HepG2 (cell line): ENCODE results near the gene NRGN. TPM values are rescaled to one million over a fixed set of nuclear protein-coding genes. Genes with fewer than 3 reads are reported as not detected.

ENCODE experiments used
- ATAC-seq: fragments of 200-7000 bp; cut with Tn5 transposase; 3 replicates; pipeline ENCODE4 v1.9.1; 2020; ENCODE audit warnings: mild to moderate bottlenecking, moderate library complexity
- BruUV-seq: library from RNA; stranded (reverse); fragments of 400-500 nt; replicated peaks from 2 replicates; lab custom pipeline; 2021; lab: Mats Ljungman, UMichigan
- CTCF ChIA-PET: fragments of 300-600 bp; formaldehyde crosslinking; extraction: SDS; loops from one replicate; lab custom pipeline; 2021; ENCODE audit warnings: low total read pairs, inconsistent platforms, low intra/inter-chr PET ratio; lab: Yijun Ruan, JAX
- POLR2A ChIA-PET: fragments of 350-600 bp; sonication (Branson Sonifier 250); formaldehyde crosslinking; loops from one replicate; lab custom pipeline; 2020; ENCODE audit warnings: antibody characterized with exemption, inconsistent platforms; lab: Yijun Ruan, JAX
- DNase-seq: peaks from one replicate; pipeline ENCODE4 v3.0.0-alpha.2; 2015; ENCODE audit warnings: low spot score
- FAIRE-seq: peaks from 3 replicates; lab custom pipeline; 2011; peaks lifted over from hg19 to GRCh38; lab: Jason Lieb, UNC
- H2AFZ ChIP-seq: one replicate; pipeline ENCODE4 v1.6.1; 2011; ENCODE audit warnings: low read length, inconsistent platforms
- H3K27ac ChIP-seq: fragments of 300-600 bp; 3 replicates; pipeline ENCODE4 v1.8.0; 2011; ENCODE audit warnings: mixed run types, mild to moderate bottlenecking, mixed read lengths, low read length, inconsistent platforms; ENCODE audit not compliant: insufficient read depth; ENCODE audit errors: extremely low read length
- H3K27me3 ChIP-seq, 2 experiments: fragments of 200-600 bp in 1 of 2; 2 replicates in 1 of 2; 3 replicates in 1 of 2; pipeline versions ENCODE4 v1.6.0 to v1.8.0; 2011; ENCODE audit warnings: low read length in 2 of 2, mild to moderate bottlenecking in 2 of 2, moderate library complexity in 2 of 2, inconsistent platforms in 1 of 2; ENCODE audit not compliant: insufficient read depth in 2 of 2, control insufficient read depth in 1 of 2
- H3K36me3 ChIP-seq, 2 experiments: fragments of 200-600 bp in 1 of 2; replicated peaks in 1 of 2; 2 replicates in 1 of 2; 3 replicates in 1 of 2; pipeline versions ENCODE4 v1.5.1 to v1.8.0; 2011; ENCODE audit warnings: low read length in 2 of 2, inconsistent platforms in 1 of 2; ENCODE audit not compliant: insufficient read depth in 2 of 2, control insufficient read depth in 1 of 2
- H3K4me1 ChIP-seq: 2 replicates; pipeline ENCODE4 v1.5.1; 2012; ENCODE audit warnings: low read length, inconsistent platforms; ENCODE audit not compliant: insufficient read depth
- H3K4me2 ChIP-seq: 2 replicates; pipeline ENCODE4 v1.6.0; 2011; ENCODE audit warnings: low read depth, low read length, inconsistent platforms
- H3K4me3 ChIP-seq, 3 experiments: fragments of 200-600 bp in 1 of 3; sonication (generic), shearing (Covaris generic) in 1 of 3; replicated peaks in 1 of 3; 2 replicates each; pipeline ENCODE4 v1.5.1; 2011 to 2016; ENCODE audit warnings: low read length in 3 of 3, inconsistent platforms in 2 of 3, low read depth in 2 of 3, mild to moderate bottlenecking in 2 of 3, control low read depth in 1 of 3, mixed read lengths in 1 of 3; ENCODE audit not compliant: insufficient read depth in 1 of 3
- H3K79me2 ChIP-seq: one replicate; pipeline ENCODE4 v1.6.1; 2011; ENCODE audit warnings: low read length, inconsistent platforms; ENCODE audit not compliant: insufficient read depth
- H3K9ac ChIP-seq: 2 replicates; pipeline ENCODE4 v1.6.0; 2011; ENCODE audit warnings: mild to moderate bottlenecking, low read depth, low read length, inconsistent platforms; ENCODE audit not compliant: insufficient read depth
- H3K9me3 ChIP-seq: 2 replicates; pipeline ENCODE4 v1.5.1; 2012; ENCODE audit warnings: mild to moderate bottlenecking, low read length
- H4K20me1 ChIP-seq: 2 replicates; pipeline ENCODE4 v1.6.0; 2011; ENCODE audit warnings: inconsistent platforms, mild to moderate bottlenecking, low read length, moderate library complexity; ENCODE audit not compliant: insufficient read depth
- CBX1 ChIP-seq: IDR thresholded peaks from one replicate; pipeline ENCODE4 v1.6.1; 2016; ENCODE audit warnings: antibody characterized with exemption, low read depth
- NR2C2 ChIP-seq: sonication (generic); formaldehyde crosslinking; IDR thresholded peaks from 2 replicates; pipeline ENCODE4 v1.4.0; 2020; ENCODE audit warnings: missing genetic modification reagents, mild to moderate bottlenecking, moderate library complexity, borderline replicate concordance
- PAWR ChIP-seq: sonication (generic); formaldehyde crosslinking; IDR thresholded peaks from 2 replicates; pipeline ENCODE4 v1.4.0; 2020; ENCODE audit warnings: missing genetic modification reagents, mild to moderate bottlenecking, borderline replicate concordance
- POGZ ChIP-seq: sonication (generic); formaldehyde crosslinking; IDR thresholded peaks from 2 replicates; pipeline ENCODE4 v1.4.0; 2020; ENCODE audit warnings: mild to moderate bottlenecking, missing genetic modification reagents
- ZNF460 ChIP-seq: sonication (generic); formaldehyde crosslinking; IDR thresholded peaks from 2 replicates; pipeline ENCODE4 v1.5.1; 2020; ENCODE audit warnings: missing genetic modification reagents, mild to moderate bottlenecking, borderline replicate concordance
- ZNF484 ChIP-seq: sonication (generic); formaldehyde crosslinking; IDR thresholded peaks from 2 replicates; pipeline ENCODE4 v1.5.1; 2020; ENCODE audit warnings: mild to moderate bottlenecking, low read depth, missing genetic modification reagents, borderline replicate concordance
- WGBS: methylation state at CpG from one replicate; pipeline ENCODE4 v1.1.6; 2017; ENCODE audit warnings: low lambda C conversion rate; 5-methylcytosine and 5-hydroxymethylcytosine counted together
- in situ Hi-C: cut with HindIII; loops from 2 replicates; pipeline ENCODE4 v1.10.0; 2017; ENCODE audit warnings: low pct_unique_long_range_greater_than_20kb; ENCODE audit not compliant: extremely low pct_ligation_motif_present
- intact Hi-C: fragments of 100-400 bp; cut with micrococcal nuclease; formaldehyde crosslinking; loops from one replicate; pipeline ENCODE4 v1.10.0; 2022; ENCODE audit not compliant: unreplicated experiment
- polyA plus RNA-seq, 8 experiments: library from polyadenylated mRNA; depleted of rRNA in 3 of 8; stranded (reverse) in 7 of 8; unstranded in 1 of 8; fragments of >200 nt; fragmentation: Illumina TruSeq in 4 of 8; extraction: Trizol in 4 of 8; gene quantifications; 2 replicates each; pipeline versions ENCODE4 v1.2.1 to v1.2.3, GENCODE V29; 2011 to 2016; ENCODE audit warnings: low read depth in 4 of 8, missing spikeins in 1 of 8, mixed read lengths in 1 of 8; ENCODE audit not compliant: insufficient read depth in 1 of 8
- total RNA-seq, 5 experiments: library from RNA; depleted of rRNA; stranded (reverse); fragments of >200 nt; fragmentation: Illumina TruSeq; extraction: Trizol; gene quantifications; 2 replicates each; pipeline ENCODE4 v1.2.3, GENCODE V29; 2016; ENCODE audit warnings: low read depth in 1 of 5

Gene NRGN
- total and polyA plus RNA-seq, 2 of the 13 experiments (the other 11 are each of a cell fraction or from before 2014, with no cell fraction given): 0.22 TPM; not detected in 1

DNA sequence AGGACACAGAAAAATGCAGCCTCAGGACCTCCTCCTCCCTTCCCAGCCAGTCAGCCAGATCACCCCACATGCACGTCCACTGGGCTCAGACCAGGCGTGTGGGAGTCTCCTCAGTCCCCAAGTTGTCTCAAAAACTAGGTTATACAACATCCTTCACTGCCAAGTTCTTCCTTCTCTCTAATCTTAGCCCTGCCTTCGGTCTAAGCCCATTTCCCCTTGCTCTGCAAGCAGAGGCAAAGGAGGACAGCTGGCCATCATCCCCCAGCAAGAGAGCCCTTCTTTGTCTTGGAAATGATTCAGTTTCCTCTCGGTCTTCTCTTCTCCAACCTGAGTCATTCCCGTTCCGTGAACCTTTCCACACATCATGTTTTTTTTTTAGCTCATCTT is 14.0 kb upstream of the NRGN start:
- peak; percentile 11; the same call in 1 of the 3 replicates for ATAC-seq
- POLR2A ChIA-PET: interaction anchor here (1.4 to 2.2 kb wide), 2 partner anchors 21 to 52 kb away, joined by 8 to 10 read pairs; partner anchors contain the start of genes SIAE and SPA17
- no peak for FAIRE-seq

GRCh38 chr11:124727474-124727873 is 12.3 kb upstream of the NRGN start:
- in situ Hi-C loops (no loop called here), intact Hi-C loops (no loop called here)
- H3K27ac ChIP-seq: no peak overlapping the region
- CTCF ChIA-PET: no interaction called here
- no peak for FAIRE-seq
- H2AFZ ChIP-seq: no peak overlapping the region
- POLR2A ChIA-PET: no interaction called here
- peaks cover 0 to 9% of the 10 kb centered on the region in 2 experiments; a peak in 2 of 5 replicates for H3K27me3 ChIP-seq
- 38% methylated on average over 4 of the region's 4 CpGs for WGBS
- H3K4me1 ChIP-seq: peaks cover 22% of the 10 kb centered on the region
- no peak for ATAC-seq
- no peak for DNase-seq
- no peaks in the 10 kb centered on the region for H3K36me3 ChIP-seq
- H4K20me1 ChIP-seq: no peaks in the 10 kb centered on the region
- H3K79me2 ChIP-seq: no peaks in the 10 kb centered on the region
- BruUV-seq: no TSS peak
- no peaks in the 10 kb centered on the region for H3K9me3 ChIP-seq
- H3K4me3 ChIP-seq: no peak overlapping the region
- H3K9ac ChIP-seq: no peak overlapping the region
- no peak for TF ChIP-seq ZNF460 (CRISPR knock-in tag)
- TF ChIP-seq, all 625 proteins: peak for 0
- no peak overlapping the region for H3K4me2 ChIP-seq

More for the DNA sequence above, 14.0 kb upstream of the NRGN start:
- H3K27me3 ChIP-seq: peaks cover 3 to 25% of the 10 kb centered on the region in 2 experiments; a peak in 4 of 5 replicates
- H3K36me3 ChIP-seq: no peaks in the 10 kb centered on the region
- H3K9me3 ChIP-seq: no peaks in the 10 kb centered on the region
- TF ChIP-seq ZNF484 (CRISPR knock-in tag) (no peak), POGZ (CRISPR knock-in tag) (no peak), CBX1 (no peak), PAWR (CRISPR knock-in tag) (no peak), NR2C2 (CRISPR knock-in tag) (no peak)
- peak overlapping the region; percentile 20 for H2AFZ ChIP-seq
- WGBS: 19% methylated on average over 5 of the region's 6 CpGs
- no TSS peak for BruUV-seq
- peaks cover 22% of the 10 kb centered on the region for H3K4me1 ChIP-seq
- H3K4me2 ChIP-seq: peak overlapping the region; percentile 86; the same call in 1 of the 2 replicates
- H3K4me3 ChIP-seq: peak overlapping the region in 1 of 3 experiments; percentile 57; a peak in 1 of 6 replicates
- H3K27ac ChIP-seq: no peak overlapping the region
- H3K79me2 ChIP-seq: no peaks in the 10 kb centered on the region
- no peak overlapping the region for H3K9ac ChIP-seq
- no peaks in the 10 kb centered on the region for H4K20me1 ChIP-seq
- DNase-seq: no peak
- CTCF ChIA-PET: no interaction called here
- in situ Hi-C loops (no loop called here), intact Hi-C loops (no loop called here)
